HepG2 (cell line): Measurements from ENCODE around the gene NT5C. TPM values are rescaled to one million over a fixed set of nuclear protein-coding genes. Genes with fewer than 3 reads are reported as not detected.

Experiments
- ATF5 ChIP-seq: sonication (generic); formaldehyde crosslinking; IDR thresholded peaks from 2 replicates; pipeline ENCODE4 v1.4.0; 2020; ENCODE audit warnings: mild to moderate bottlenecking, low read depth, missing genetic modification reagents
- CREM ChIP-seq, 2 experiments: sonication (generic) in 1 of 2; formaldehyde crosslinking in 1 of 2; IDR thresholded peaks; 2 replicates each; pipeline versions ENCODE4 v1.4.0 to v1.6.1; 2016 to 2020; ENCODE audit warnings: antibody characterized with exemption in 1 of 2, mild to moderate bottlenecking in 1 of 2, missing genetic modification reagents in 1 of 2
- PATZ1 ChIP-seq: sonication (generic); formaldehyde crosslinking; IDR thresholded peaks from 2 replicates; pipeline ENCODE4 v1.4.0; 2020; ENCODE audit warnings: missing genetic modification reagents
- PLRG1 ChIP-seq: fragments of 450-650 bp; conservative IDR thresholded peaks from 2 replicates; pipeline ENCODE4 v1.6.1; 2016
- RBAK ChIP-seq: sonication (generic); formaldehyde crosslinking; IDR thresholded peaks from 2 replicates; pipeline ENCODE4 v1.5.1; 2020; ENCODE audit warnings: mild to moderate bottlenecking, missing genetic modification reagents
- SMAD1 ChIP-seq: sonication (generic); formaldehyde crosslinking; IDR thresholded peaks from 2 replicates; pipeline ENCODE4 v1.4.0; 2020; ENCODE audit warnings: missing genetic modification reagents, low read depth, mild to moderate bottlenecking, borderline replicate concordance
- STAG1 ChIP-seq: sonication (generic); formaldehyde crosslinking; IDR thresholded peaks from 2 replicates; pipeline ENCODE4 v1.4.0; 2020; ENCODE audit warnings: missing genetic modification reagents
- ZFY ChIP-seq: sonication (generic); formaldehyde crosslinking; IDR thresholded peaks from 2 replicates; pipeline ENCODE4 v1.4.0; 2020; ENCODE audit warnings: missing genetic modification reagents
- ZIK1 ChIP-seq: sonication (generic); formaldehyde crosslinking; IDR thresholded peaks from 2 replicates; pipeline ENCODE4 v1.5.0; 2020; ENCODE audit warnings: mild to moderate bottlenecking, low read depth, missing genetic modification reagents, borderline replicate concordance
- ZNF737 ChIP-seq: sonication (generic); formaldehyde crosslinking; IDR thresholded peaks from 2 replicates; pipeline ENCODE4 v1.5.0; 2020; ENCODE audit warnings: missing genetic modification reagents, mild to moderate bottlenecking, borderline replicate concordance
- ZNF776 ChIP-seq: sonication (generic); formaldehyde crosslinking; IDR thresholded peaks from 2 replicates; pipeline ENCODE4 v1.4.0; 2020; ENCODE audit warnings: mild to moderate bottlenecking, missing genetic modification reagents
- ZNF879 ChIP-seq: sonication (generic); formaldehyde crosslinking; IDR thresholded peaks from 2 replicates; pipeline ENCODE4 v1.8.1; 2023; ENCODE audit warnings: missing genetic modification reagents
- ZSCAN12 ChIP-seq: sonication (generic); formaldehyde crosslinking; IDR thresholded peaks from 2 replicates; pipeline ENCODE4 v1.9.0; 2021; ENCODE audit warnings: mild to moderate bottlenecking, missing genetic modification reagents
- polyA plus RNA-seq, 8 experiments: library from polyadenylated mRNA; depleted of rRNA in 3 of 8; stranded (reverse) in 7 of 8; unstranded in 1 of 8; fragments of >200 nt; fragmentation: Illumina TruSeq in 4 of 8; extraction: Trizol in 4 of 8; gene quantifications; 2 replicates each; pipeline versions ENCODE4 v1.2.1 to v1.2.3, GENCODE V29; 2011 to 2016; ENCODE audit warnings: low read depth in 4 of 8, missing spikeins in 1 of 8, mixed read lengths in 1 of 8; ENCODE audit not compliant: insufficient read depth in 1 of 8
- total RNA-seq, 5 experiments: library from RNA; depleted of rRNA; stranded (reverse); fragments of >200 nt; fragmentation: Illumina TruSeq; extraction: Trizol; gene quantifications; 2 replicates each; pipeline ENCODE4 v1.2.3, GENCODE V29; 2016; ENCODE audit warnings: low read depth in 1 of 5
- TF ChIP-seq, protein P1 (sequence below): IDR thresholded peaks from 2 replicates; pipeline ENCODE4 v1.6.1; 2016; ENCODE audit warnings: mild to moderate bottlenecking, missing biosample characterization, missing genetic modification reagents
- TF ChIP-seq, protein P2 (sequence below): sonication (generic); formaldehyde crosslinking; IDR thresholded peaks from 2 replicates; pipeline ENCODE4 v1.4.0; 2020; ENCODE audit warnings: missing genetic modification reagents

Gene NT5C
- total and polyA plus RNA-seq, 2 of the 13 experiments (the other 11 are each of a cell fraction or from before 2014, with no cell fraction given): 42.8 to 48.6 TPM

- TF ChIP-seq ZIK1 (CRISPR knock-in tag) (peak; percentile 97; the same call in 1 of the 2 replicates), CREM (IDR thresholded peaks at IDR 0.05) (no peak), CREM (CRISPR knock-in tag; IDR thresholded peaks at IDR 0.05) (no peak), ZFY (CRISPR knock-in tag) (peak; percentile 97), ZSCAN12 (CRISPR knock-in tag) (peak; percentile 92), PATZ1 (peak; percentile 71), SMAD1 (CRISPR knock-in tag) (0 out of 2 replicates have a peak, but pooled peaks have one; percentile 65), ATF5 (CRISPR knock-in tag) (peak; percentile 46; the same call in 1 of the 2 replicates), STAG1 (peak; percentile 60), ZNF879 (CRISPR knock-in tag) (no peak), RBAK (CRISPR knock-in tag) (no peak), ZNF737 (CRISPR knock-in tag) (no peak), PLRG1 (no peak), ZNF776 (CRISPR knock-in tag) (peak; percentile 98)
- TF ChIP-seq, protein P1, sequence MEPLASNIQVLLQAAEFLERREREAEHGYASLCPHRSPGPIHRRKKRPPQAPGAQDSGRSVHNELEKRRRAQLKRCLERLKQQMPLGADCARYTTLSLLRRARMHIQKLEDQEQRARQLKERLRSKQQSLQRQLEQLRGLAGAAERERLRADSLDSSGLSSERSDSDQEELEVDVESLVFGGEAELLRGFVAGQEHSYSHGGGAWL: peak; percentile 98
- TF ChIP-seq, protein P2, sequence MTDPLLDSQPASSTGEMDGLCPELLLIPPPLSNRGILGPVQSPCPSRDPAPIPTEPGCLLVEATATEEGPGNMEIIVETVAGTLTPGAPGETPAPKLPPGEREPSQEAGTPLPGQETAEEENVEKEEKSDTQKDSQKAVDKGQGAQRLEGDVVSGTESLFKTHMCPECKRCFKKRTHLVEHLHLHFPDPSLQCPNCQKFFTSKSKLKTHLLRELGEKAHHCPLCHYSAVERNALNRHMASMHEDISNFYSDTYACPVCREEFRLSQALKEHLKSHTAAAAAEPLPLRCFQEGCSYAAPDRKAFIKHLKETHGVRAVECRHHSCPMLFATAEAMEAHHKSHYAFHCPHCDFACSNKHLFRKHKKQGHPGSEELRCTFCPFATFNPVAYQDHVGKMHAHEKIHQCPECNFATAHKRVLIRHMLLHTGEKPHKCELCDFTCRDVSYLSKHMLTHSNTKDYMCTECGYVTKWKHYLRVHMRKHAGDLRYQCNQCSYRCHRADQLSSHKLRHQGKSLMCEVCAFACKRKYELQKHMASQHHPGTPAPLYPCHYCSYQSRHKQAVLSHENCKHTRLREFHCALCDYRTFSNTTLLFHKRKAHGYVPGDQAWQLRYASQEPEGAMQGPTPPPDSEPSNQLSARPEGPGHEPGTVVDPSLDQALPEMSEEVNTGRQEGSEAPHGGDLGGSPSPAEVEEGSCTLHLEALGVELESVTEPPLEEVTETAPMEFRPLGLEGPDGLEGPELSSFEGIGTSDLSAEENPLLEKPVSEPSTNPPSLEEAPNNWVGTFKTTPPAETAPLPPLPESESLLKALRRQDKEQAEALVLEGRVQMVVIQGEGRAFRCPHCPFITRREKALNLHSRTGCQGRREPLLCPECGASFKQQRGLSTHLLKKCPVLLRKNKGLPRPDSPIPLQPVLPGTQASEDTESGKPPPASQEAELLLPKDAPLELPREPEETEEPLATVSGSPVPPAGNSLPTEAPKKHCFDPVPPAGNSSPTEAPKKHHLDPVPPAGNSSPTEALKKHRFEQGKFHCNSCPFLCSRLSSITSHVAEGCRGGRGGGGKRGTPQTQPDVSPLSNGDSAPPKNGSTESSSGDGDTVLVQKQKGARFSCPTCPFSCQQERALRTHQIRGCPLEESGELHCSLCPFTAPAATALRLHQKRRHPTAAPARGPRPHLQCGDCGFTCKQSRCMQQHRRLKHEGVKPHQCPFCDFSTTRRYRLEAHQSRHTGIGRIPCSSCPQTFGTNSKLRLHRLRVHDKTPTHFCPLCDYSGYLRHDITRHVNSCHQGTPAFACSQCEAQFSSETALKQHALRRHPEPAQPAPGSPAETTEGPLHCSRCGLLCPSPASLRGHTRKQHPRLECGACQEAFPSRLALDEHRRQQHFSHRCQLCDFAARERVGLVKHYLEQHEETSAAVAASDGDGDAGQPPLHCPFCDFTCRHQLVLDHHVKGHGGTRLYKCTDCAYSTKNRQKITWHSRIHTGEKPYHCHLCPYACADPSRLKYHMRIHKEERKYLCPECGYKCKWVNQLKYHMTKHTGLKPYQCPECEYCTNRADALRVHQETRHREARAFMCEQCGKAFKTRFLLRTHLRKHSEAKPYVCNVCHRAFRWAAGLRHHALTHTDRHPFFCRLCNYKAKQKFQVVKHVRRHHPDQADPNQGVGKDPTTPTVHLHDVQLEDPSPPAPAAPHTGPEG (CRISPR knock-in tag): peak; percentile 89; the same call in 1 of the 2 replicates
Measured at GRCh38 chr17:75131278-75132017, at the start of gene NT5C (continued).
